ENCODE measurements around the gene COX4I1. TPM values are rescaled to one million over a fixed set of nuclear protein-coding genes. Genes with fewer than 3 reads are reported as not detected.
A peak's percentile ranks its signal among the peaks of the same experiment; 100 is the strongest.

COX4I1 gene
- total RNA-seq, 1 donor, result 297 TPM

- Histone ChIP-seq H2AFZ (ENCODE audit: low read length) (no peak overlapping the region), H3K4me1 (ENCODE audit: insufficient read depth, low read length) (peaks cover 9% of the 10 kb centered on the region), H3K27ac (ENCODE audit: low read depth, low read length) (no peak overlapping the region), H3K4me2 (ENCODE audit: insufficient read depth, low read length) (peak overlapping the region; percentile 0), H3K9me3 (ENCODE audit: low read depth, low read length) (no peaks in the 10 kb centered on the region), H3K79me2 (ENCODE audit: insufficient read depth, low read length) (no peaks in the 10 kb centered on the region), H3K36me3 (ENCODE audit: insufficient read depth, low read length) (no peaks in the 10 kb centered on the region), H3K27me3 (ENCODE audit: insufficient read depth, low read length) (peaks cover 16% of the 10 kb centered on the region), H4K20me1 (ENCODE audit: insufficient read depth, low read length) (no peaks in the 10 kb centered on the region), H3K4me3 (ENCODE audit: insufficient read depth, low read length) (no peak overlapping the region)
- peak; percentile 84 for DNase-seq (ENCODE audit: insufficient read length, low spot score, missing footprints)
- no peak for TF ChIP-seq CTCF (IDR thresholded peaks at IDR 0.05; ENCODE audit: extremely low read depth, low read depth, low read length)
Observed at GRCh38 chr16:85757341-85757822, 42.1 kb upstream of the COX4I1 start.

- Histone ChIP-seq H3K27me3 (ENCODE audit: insufficient read depth, low read length) (peaks cover 16% of the 10 kb centered on the region), H3K79me2 (ENCODE audit: insufficient read depth, low read length) (no peaks in the 10 kb centered on the region), H2AFZ (ENCODE audit: low read length) (no peak overlapping the region), H3K4me1 (ENCODE audit: insufficient read depth, low read length) (peaks cover 9% of the 10 kb centered on the region), H3K4me2 (ENCODE audit: insufficient read depth, low read length) (no peak overlapping the region), H3K27ac (ENCODE audit: low read depth, low read length) (no peak overlapping the region), H3K9me3 (ENCODE audit: low read depth, low read length) (no peaks in the 10 kb centered on the region), H4K20me1 (ENCODE audit: insufficient read depth, low read length) (no peaks in the 10 kb centered on the region), H3K36me3 (ENCODE audit: insufficient read depth, low read length) (no peaks in the 10 kb centered on the region), H3K4me3 (ENCODE audit: insufficient read depth, low read length) (no peak overlapping the region)
- DNase-seq (ENCODE audit: insufficient read length, low spot score, missing footprints), result no peak
- no peak for TF ChIP-seq CTCF (IDR thresholded peaks at IDR 0.05; ENCODE audit: extremely low read depth, low read depth, low read length)
Observed at GRCh38 chr16:85759136-85759535, 40.4 kb upstream of the COX4I1 start.

DNA sequence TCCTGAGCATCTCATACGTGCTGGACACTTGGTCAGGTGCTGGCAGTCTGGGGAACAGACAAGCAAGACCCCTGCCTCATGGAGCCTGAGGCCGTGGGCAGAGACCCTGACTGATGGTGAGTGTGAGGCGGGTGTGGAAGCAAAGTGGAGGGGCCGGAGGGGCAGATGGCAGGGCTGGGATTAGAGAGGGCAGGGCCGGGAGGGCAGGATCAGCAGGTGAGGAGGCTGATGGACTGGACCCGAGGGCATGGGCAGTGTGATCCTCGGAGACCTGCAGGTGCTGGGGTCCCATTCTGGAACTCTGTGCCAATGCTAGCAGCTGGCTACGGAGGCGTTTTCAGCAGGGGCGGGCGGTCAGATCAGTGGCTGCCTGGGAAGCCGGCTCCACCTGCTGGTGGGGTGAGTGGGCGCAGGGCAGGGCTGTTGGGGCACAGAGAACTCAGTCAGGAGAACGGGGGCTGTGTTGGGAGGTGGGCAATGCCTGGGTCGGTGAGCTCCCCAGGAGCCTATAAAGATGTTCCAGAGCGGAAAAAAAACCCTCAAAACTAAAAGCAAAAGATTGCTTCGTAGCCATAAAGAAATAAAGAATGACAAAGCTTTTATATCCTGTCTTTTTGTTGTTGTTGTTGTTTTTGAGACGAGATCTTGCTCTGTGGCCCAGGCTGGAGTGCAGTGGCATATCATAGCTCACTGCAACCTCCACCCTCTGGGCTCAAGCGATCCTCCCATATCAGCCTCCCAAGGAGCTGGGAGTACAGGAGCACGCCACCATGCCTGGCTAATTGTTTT, 39.7 kb upstream of the COX4I1 start:
- Histone ChIP-seq H3K27me3 (ENCODE audit: insufficient read depth, low read length) (peaks cover 16% of the 10 kb centered on the region), H3K36me3 (ENCODE audit: insufficient read depth, low read length) (no peaks in the 10 kb centered on the region), H3K4me2 (ENCODE audit: insufficient read depth, low read length) (no peak overlapping the region), H2AFZ (ENCODE audit: low read length) (no peak overlapping the region), H3K79me2 (ENCODE audit: insufficient read depth, low read length) (no peaks in the 10 kb centered on the region), H3K4me3 (ENCODE audit: insufficient read depth, low read length) (no peak overlapping the region), H3K9me3 (ENCODE audit: low read depth, low read length) (no peaks in the 10 kb centered on the region), H3K4me1 (ENCODE audit: insufficient read depth, low read length) (peaks cover 9% of the 10 kb centered on the region), H3K27ac (ENCODE audit: low read depth, low read length) (no peak overlapping the region), H4K20me1 (ENCODE audit: insufficient read depth, low read length) (no peaks in the 10 kb centered on the region)
- peak; percentile 34 for TF ChIP-seq CTCF (IDR thresholded peaks at IDR 0.05; ENCODE audit: extremely low read depth, low read depth, low read length)
- peak; percentile 78 for DNase-seq (ENCODE audit: insufficient read length, low spot score, missing footprints)

DNA sequence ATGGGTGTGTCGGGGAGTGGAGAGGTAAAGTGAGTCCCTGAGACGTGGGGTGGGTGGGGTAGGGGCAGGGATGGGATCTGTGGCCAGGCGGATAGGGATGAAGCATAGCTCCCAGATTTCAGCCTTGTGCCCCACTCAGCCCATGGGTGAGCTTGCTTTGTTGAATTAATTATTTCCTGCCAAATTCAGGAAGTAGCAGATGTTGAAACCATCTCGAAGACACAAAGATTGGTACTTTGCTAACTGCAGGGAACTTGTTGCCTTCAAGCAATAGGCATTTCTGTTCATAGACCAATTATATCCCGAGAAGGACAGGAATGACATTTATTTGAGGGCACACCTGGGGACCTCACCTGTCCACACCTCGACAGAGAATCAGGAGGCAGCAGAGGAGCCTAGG, 37.6 kb upstream of the COX4I1 start:
- Histone ChIP-seq H3K4me3 (ENCODE audit: insufficient read depth, low read length) (no peak overlapping the region), H3K4me2 (ENCODE audit: insufficient read depth, low read length) (no peak overlapping the region), H4K20me1 (ENCODE audit: insufficient read depth, low read length) (no peaks in the 10 kb centered on the region), H3K9me3 (ENCODE audit: low read depth, low read length) (no peaks in the 10 kb centered on the region), H3K4me1 (ENCODE audit: insufficient read depth, low read length) (peaks cover 8% of the 10 kb centered on the region), H3K79me2 (ENCODE audit: insufficient read depth, low read length) (no peaks in the 10 kb centered on the region), H3K27me3 (ENCODE audit: insufficient read depth, low read length) (peaks cover 16% of the 10 kb centered on the region), H3K27ac (ENCODE audit: low read depth, low read length) (no peak overlapping the region), H2AFZ (ENCODE audit: low read length) (no peak overlapping the region), H3K36me3 (ENCODE audit: insufficient read depth, low read length) (no peaks in the 10 kb centered on the region)
- peak; percentile 32 for DNase-seq (ENCODE audit: insufficient read length, low spot score, missing footprints)
- no peak for TF ChIP-seq CTCF (IDR thresholded peaks at IDR 0.05; ENCODE audit: extremely low read depth, low read depth, low read length)
